ENCODE data around the gene FTCDNL1.

The FTCDNL1 gene

DNA sequence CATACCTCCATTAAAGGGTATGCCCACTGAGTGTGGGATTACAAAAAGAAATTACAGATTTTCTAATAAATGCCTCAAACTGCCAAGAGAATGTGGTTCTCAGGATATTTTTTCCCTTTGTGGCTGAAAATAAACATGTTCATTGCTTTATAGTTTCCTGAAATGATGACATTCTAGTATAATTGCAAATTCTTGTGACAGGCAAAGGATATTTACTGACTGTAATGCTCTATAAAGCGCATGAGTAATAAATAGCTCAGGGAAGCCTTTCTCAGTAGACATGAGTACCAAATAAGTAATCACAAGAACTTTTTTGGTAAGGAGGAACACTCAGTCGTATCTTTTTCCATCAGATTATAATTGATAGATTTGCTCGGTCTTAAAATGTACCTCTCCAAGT is 72.3 kb downstream of the FTCDNL1 start:
- no peak for DNase-seq

- no peak for DNase-seq
These were observed 73.1 kb downstream of the FTCDNL1 start for GRCh38 chr2:199777916-199778315.

GRCh38 chr2:199777315-199777714 is 73.7 kb downstream of the FTCDNL1 start:
- DNase-seq = no peak

GRCh38 chr2:199775267-199775666 is 75.7 kb downstream of the FTCDNL1 start:
- no peak for DNase-seq

GRCh38 chr2:199772035-199772976 is 78.7 kb downstream of the FTCDNL1 start:
- DNase-seq = no peak

GRCh38 chr2:199770716-199771115 is 80.3 kb downstream of the FTCDNL1 start:
- no peak for DNase-seq

GRCh38 chr2:199765646-199766045 is 85.3 kb downstream of the FTCDNL1 start:
- DNase-seq = no peak

DNA sequence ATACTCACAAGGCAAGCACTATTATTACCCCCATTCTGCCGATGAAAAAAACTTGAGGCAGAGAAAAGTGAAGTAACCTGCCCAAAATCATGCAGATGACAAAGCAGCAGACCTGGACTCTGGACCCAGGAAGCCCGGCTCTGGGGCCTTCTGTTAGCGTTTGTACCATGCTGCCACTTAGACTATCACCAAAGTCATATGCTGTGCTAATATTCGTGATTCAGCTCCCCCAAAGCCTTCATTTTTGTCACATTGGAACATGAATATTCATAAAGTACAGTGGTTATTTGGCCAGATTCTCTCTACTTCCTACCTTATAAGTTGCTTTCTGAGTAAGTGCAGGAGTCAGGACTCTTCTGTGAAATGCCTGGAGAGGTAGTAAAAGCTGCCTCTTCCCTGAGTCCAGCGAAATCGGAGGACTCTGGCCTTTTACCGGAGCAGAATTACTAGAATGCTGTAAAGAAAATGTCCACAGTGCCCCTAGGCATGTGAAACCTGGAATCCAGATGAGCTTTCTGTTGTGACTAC is 86.7 kb downstream of the FTCDNL1 start:
- no peak for DNase-seq

GRCh38 chr2:199762963-199763362 is 88.0 kb downstream of the FTCDNL1 start:
- no peak for DNase-seq

DNA sequence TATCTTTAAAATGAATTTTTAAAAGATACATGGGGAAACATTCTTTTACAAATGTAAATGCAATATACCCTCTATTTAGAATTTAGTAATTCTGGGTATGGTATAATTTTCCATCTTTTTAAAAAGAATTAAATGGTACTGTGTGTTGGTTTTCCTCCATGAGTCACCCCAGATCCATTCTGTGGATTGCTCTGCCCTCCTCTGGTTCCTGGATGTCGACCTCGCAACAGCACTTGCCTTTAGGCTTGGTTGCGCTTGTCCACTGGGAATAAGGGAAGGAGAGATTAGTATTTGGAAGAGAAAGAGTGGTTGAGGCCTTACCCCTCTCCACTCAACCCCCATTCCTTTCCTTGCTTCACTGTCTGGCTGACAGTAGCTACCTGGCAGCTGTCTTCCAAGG is 90.4 kb downstream of the FTCDNL1 start:
- no peak for DNase-seq

GRCh38 chr2:199757233-199757870 is 93.6 kb downstream of the FTCDNL1 start:
- peak; percentile 31 for DNase-seq

GRCh38 chr2:199756743-199757142 is 94.2 kb downstream of the FTCDNL1 start:
- no peak for DNase-seq

- no peak for DNase-seq
These were observed 94.8 kb downstream of the FTCDNL1 start for GRCh38 chr2:199756211-199756610.

DNA sequence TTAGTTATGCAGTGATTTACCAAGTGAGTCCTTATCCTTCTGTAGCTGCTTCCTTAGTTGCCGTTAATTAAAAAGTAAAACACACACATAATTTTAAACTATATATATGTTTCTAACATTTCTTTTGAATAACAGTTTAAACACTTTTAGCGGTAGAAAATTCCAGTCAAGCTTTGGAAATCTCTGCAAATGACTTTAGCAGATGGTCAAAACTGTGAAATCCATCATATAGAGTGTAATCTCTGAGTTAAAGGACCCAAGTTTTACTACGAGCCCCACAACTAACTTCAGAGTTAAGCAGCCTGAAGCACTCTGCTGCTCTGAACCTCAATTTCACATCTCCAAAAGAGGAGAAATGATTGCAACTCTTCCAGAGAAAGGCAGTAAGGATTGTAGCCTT is 96.2 kb downstream of the FTCDNL1 start:
- no peak for DNase-seq

DNA sequence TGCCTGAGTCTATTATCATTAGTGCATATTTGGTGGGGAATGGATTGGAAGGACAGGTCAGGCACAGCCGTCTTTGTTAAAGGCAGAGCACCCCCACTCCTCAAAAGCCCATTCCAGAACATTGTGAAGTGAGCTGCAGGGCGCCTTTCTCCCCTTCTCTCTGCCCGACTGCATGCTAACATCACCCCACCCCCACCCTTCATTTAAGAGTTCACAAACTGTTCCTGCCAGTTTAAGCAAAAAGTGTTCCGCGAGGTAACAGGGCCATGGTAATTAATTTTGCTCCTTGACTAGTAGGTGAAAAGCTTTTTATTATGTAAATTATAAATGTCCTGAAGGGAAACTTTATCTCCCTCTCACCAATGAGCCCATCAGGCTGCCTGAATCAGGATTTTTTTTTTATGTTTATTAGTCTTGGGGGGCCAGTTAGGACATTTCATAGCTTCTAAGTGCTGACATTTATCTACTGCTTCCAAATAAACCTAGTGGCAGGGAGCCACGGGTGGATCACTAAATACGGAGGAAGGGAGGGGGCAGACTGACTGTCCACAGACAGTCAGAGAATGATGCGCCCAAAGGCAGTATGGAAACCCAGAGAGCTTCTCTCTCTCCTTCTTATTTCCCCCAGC is 99.4 kb downstream of the FTCDNL1 start:
- DNase-seq = no peak

DNA sequence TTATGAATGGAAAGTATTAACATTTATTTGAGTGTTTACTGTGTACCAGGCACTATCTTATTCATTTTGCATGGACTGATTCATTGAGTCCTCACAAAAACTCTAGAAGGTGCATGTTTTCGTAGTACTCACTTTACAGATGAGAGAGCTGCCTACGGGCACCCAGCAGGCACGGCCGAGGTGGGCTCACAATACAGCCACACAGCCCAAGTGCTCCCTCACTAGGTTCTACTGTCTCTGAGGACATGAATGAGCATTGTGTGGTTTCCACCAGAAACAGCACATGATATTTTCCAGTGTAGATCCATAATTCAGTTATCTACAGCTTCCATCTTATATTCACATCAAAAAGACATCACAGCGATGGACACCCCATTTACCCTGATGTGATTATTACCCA is 101.4 kb downstream of the FTCDNL1 start:
- DNase-seq = no peak

GRCh38 chr2:199744724-199745123 is 106.3 kb downstream of the FTCDNL1 start:
- no peak for DNase-seq

DNA sequence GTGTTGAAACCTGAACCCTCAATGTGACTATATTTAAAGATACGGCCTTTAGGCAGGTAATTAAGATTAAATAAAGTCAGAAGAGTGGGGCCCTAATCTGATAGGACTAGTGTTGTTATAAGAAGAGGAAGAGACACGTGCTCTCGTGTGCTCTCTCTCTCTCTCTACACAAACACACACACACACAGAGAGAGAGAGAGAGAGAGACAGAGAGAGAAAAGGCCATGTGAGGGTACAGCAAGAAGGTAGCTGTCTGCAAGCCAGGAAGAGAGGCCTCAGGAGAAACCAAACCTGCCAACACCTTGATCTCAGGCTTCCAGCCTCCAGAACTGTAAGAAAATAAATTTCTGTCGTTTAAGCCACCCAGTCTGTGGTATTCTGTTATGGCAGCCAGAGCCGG is 106.7 kb downstream of the FTCDNL1 start:
- no peak for DNase-seq

DNA sequence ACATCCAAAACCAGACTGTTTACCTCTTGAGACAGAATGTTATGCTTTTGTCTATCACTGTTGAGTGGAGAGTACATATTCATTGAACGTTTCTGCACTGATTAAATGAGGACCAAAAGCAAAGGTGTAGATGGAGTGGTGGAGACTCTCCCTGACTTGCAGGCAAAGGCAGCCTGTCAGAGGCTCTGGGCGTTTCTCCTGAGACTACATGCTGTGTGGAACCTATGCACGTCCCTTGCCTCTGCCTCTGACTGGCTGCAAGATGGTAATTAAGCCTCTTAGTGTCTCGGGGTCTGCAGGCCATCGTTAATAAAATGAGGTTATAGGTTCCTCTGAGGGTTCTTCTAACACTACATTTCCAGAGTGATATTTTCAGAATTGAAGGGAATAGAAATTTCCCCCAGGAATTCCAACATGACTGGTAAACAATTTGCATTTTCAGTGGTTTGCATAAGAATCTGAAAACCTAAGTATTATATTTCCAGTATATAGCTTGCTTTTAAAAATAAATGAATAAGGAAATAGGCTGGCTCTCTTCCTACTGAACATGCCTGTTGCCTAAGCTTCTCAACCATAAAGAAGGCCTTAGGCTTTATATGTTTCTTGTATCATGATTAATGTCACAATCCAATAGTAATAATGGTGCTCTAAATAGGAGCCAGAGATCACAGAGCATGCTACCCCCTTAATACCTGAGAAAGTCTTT is 107.4 kb downstream of the FTCDNL1 start:
- DNase-seq = no peak

GRCh38 chr2:199742884-199743283 is 108.1 kb downstream of the FTCDNL1 start:
- no peak for DNase-seq

DNA sequence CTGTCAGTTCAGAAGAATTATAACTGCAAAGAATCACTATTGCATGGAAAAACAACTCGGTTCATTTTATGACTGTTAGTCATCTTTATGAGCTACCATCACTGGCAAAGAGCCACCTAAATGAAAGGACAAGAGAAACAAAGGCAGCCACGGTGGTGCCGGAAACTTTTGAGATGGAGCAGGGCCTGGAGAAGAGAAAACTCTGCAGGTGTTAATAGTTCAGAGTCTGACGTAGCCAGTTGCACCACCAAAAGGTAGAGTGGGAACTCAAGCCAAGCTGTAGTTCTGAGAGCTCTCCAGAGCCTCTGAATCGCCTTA is 110.9 kb downstream of the FTCDNL1 start:
- DNase-seq = no peak

DNA sequence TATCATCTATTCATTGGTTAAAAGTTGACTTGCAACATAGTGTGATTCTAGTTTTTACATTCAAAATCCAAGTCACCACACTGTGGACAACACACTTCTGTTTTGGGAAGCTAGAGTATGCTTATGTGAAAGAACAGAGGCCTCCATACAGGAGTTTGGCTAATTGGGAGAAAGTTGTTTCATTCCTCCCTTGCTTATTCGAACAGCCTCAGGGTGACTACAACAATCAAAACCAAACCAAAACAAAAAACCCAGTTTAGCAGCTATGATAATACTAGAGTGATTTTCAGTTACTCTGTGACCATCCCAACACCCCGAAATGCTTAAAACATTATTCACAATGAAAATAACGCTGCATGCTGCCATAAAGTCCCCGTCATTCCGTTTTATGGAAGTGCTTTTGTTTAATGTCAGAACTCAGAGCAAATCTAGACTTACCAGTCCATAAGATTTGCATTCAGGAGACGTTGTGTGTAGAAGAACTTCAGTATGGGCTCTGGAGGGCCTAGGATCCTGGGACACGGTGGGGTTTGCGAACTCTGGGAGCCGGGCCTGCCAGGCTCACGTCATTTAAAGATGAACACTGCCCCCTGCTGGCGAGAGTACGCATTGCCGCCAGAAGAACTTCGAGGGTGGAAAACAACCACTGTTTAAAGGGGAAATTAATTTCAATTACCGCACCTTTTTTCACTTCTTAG is 111.4 kb downstream of the FTCDNL1 start:
- no peak for DNase-seq
